GM18858 (cell line): ENCODE results near the gene MRPS18B.
A peak's percentile ranks its signal among the peaks of the same experiment; 100 is the strongest.

Experiments used
- ATAC-seq: cut with Tn5 transposase; IDR thresholded peaks from one replicate; pipeline ENCODE4 v1.9.1; 2021; ENCODE audit not compliant: unreplicated experiment

Gene MRPS18B

GRCh38 chr6:30601815-30602641 lies 15.6 kb upstream of the MRPS18B start:
- no peak for ATAC-seq

- ATAC-seq, result no peak
Observed at GRCh38 chr6:30603961-30604360, 13.7 kb upstream of the MRPS18B start.

GRCh38 chr6:30610065-30610464 lies 7.6 kb upstream of the MRPS18B start:
- no peak for ATAC-seq

GRCh38 chr6:30611150-30611855 lies 6.3 kb upstream of the MRPS18B start:
- ATAC-seq, result no peak

GRCh38 chr6:30611856-30612194 lies 5.8 kb upstream of the MRPS18B start:
- ATAC-seq, result no peak

GRCh38 chr6:30612213-30612612 lies 5.4 kb upstream of the MRPS18B start:
- ATAC-seq, result no peak

DNA sequence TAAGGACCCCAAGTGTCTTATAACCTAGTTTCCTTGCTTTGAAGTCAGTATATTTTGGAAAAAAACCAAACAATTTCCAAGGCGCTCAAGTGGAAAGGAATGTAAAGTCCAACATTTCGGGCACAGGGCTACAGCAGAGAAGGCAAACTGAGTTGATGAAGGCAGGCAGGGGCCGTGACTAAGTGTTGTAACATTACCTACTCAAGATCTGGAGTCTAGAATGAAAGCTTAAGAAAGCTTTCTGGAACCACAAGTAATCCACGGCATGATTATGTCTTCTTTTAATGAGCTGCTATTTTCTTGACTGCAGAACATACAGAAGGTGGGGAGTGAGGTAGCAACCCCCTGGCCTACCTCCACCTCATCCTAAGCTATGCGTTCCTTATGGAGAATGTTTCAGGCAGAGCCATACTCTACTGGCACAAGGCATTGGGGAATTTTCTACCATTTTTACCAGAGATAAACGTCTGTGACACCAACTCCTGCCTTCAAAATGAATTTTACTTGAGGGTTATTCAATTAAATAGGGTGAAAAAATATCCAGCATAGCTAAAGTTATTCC lies 4.9 kb upstream of the MRPS18B start:
- no peak for ATAC-seq

- ATAC-seq, result no peak
Observed at GRCh38 chr6:30613251-30614043, 4.2 kb upstream of the MRPS18B start.

DNA sequence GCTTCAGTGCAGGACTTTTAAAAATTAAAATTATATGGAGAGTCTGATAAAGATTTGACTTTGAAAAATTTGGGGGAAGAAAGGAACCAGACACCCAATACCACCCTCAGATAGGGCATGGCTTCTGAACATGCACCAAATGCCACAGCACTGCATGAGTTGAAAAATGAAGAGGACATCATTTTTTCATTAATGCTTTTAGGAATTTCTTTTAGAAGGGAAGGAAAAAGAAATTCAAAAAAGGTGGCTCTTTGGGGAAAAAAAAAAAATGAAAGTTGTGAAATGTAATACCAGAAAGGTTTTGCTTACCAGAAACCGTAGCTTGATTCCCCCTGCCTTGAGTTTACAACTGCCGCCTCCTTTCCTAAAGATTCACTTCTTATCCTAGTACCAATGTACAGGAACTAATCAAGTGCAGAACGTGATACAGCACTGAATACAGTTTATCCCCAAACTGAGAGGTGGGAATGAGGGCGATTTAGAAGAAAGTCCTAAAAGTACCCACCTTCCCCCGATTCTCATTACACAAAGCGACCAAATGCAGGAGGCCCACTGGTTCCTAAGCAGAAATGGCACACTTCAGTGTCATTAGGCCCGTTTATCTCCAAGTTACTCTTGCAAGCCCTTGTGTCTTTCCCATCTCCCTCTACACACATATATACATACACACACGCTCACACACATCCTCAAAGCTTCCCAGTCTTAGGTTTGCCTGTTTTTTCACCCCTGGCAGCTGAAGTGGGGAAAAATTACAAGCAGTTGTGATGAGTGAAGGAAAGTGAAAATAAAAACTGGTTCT lies 3.4 kb upstream of the MRPS18B start:
- ATAC-seq, result no peak

DNA sequence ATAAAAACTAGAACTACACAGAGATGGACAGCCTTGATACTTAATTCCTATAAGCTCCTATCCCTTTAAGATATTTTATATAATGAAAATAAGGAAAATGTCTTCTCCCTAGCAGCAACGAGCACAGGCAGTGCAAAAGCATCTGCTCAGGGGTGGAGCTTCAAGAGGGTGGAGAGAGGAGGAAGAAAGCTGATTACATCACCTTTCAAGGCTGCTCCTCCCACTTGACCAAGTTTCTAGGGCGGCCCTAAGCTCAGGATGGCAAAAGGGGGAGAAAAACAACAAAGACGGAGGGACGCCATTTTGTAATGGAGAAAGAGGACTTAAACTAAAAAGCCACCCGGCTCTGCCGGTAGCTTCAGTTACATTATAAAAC lies 2.8 kb upstream of the MRPS18B start:
- ATAC-seq, result peak; percentile 29

DNA sequence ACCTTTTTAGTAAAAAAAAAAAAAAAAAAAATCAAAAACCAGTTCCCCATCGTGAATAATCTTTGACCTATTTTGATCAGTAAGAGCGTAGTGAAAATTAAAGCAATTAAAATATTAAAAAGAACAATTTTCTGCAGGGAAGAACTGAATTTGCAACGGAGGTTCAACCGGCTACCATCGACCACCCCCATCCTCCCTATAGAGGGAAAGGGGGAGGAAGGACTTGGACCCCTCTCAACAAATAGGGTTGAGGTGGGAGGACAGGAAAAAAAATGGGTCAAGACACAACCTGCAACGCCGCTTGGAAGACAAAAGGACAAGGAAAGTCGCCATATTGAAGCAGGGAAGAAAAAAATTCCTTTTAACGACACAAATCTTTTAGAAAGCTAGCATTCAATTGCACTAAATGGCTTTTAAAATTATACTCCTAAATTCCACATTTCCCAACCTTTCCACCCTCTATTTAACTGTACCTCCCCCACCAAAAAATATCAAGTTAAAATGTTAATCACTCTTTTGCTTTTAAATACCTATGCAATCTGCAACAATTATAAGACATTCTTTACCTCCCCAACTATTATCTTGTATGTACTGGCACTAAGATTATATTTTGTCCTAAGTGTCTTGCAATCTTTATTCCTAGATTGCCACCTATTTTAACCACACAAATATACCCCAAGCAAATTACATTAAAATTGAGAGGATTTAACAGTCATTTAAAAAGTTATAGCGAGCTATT lies 2.3 kb upstream of the MRPS18B start:
- no peak for ATAC-seq

- ATAC-seq, result no peak
Observed at GRCh38 chr6:30615958-30616810, 1.5 kb upstream of the MRPS18B start.

DNA sequence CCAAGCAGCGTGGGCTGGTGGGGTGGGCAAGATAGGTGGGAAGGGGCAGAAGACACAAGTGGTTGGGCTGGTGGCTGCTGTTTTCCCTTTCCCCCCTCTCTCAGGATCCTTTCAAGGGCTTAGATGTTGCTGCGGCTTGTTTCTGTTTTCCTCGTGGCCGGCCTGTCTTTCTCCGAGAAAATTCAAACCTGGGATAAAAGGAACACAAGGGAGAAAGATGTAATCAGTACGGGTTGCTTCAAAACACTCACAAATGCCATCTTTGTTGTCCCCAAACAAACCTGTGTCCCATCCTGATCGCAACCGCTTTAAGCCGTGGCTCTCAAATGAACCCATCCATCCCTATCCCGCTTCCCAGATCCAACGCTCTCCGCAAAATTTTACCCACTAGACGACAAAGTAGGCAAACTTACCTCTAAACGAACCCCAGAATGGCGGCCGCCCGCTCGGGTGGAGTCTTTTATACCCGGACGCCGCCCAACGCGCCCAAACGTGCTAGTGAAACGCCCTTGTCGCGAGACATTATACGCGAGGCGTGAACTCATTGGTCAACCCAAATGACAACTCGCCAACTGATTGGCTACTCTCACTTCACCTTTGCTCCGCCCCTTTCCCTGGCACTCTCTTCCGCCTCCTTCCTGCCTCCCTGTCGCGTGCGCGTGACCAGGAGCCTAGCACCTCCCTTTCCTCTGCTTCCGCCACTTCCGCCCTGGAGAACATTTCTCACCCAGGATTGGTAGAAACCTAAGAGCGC lies 652 bp upstream of the MRPS18B start, which contains the start of gene PPP1R10:
PPP1R10 (minus strand) TSS at position 433 of the 754 bp plus-strand sequence. CDS start 7,299 bp downstream, outside the sequence.
- ATAC-seq, result peak; percentile 46

DNA sequence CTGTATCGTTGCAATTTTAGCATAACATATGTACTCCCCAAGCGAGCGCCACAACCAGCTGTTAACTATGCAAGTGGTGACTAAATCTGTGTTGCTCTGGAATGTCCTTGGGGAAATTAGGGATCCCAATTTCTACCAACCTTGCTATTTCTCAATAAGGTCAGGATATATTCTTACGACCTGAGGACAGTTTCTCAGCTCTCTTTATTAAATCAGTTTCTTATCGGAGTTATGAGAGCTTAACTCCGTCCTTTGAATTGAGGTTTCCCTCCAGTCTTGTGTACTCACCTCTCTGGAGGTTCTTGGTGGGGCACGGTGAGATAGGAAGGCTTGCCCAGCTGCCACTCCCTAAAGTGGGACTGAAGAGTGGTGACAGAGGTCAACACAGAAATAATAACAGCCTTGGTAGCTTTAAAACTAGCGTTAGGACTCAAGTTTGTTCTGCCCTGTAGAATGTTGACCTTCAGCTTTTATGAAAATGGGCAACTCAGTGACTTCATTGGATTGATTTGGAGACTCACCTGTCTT lies 694 bp downstream of the MRPS18B start:
- no peak for ATAC-seq

- no peak for ATAC-seq
Observed at GRCh38 chr6:30619561-30619960, 1.9 kb downstream of the MRPS18B start.

DNA sequence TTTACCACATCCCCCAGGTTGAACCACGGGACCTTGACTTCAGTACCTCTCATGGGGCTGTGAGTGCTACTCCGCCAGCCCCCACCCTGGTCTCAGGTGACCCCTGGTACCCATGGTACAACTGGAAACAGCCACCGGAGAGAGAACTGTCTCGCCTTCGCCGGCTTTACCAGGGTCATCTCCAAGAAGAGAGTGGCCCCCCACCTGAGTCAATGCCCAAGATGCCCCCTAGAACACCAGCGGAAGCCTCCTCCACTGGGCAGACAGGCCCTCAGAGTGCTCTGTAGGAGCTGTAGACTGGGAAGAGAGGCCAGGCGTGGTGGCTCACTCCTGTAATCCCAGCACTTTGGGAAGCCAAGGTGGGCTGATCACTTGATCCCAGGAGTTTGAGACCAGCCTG lies 7.9 kb downstream of the MRPS18B start:
- ATAC-seq, result no peak

DNA sequence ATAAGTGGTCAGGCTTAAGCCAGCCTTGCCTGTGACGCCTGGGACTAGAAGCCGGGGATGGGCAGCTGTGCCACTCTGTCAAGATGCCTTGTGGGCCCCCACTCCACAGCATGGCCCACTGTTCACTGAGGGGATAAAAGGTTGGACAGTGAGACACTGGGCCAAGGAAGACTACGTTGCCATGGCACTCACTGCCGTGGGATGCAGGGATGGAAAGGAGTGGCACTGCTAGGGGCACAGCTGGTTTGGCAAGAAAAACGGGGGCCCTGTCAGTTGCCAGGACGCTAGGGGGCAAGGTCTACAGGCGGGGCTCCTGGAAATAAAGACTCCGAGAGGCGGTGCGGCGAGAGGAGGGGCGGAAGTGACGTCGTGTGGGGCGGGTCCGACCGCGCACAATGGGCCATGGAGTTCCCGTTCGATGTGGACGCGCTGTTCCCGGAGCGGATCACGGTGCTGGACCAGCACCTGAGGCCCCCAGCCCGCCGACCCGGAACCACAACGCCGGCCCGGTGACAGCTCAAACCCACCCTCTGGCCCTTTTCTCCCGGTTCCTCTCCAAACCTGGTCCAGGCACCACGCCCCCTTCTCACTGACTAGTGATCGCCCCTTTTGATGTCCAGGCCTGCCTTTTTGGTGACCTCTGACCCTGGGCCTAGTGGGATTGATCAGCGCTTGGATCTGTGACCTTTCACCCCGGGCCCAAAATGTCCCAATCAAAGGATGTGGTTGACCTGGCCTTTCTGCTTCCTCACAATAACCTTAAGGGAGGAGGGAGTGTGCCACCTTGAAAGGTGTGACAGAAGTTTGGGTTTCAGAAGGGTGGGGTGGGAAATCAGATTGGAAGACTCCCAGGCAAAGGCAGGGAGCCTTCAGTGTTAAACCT lies 9.1 kb downstream of the MRPS18B start, which contains the start of gene ATAT1:
ATAT1 (plus strand) TSS at position 391 of the 883 bp plus-strand sequence.
- no peak for ATAC-seq
